HL-60/S4 treated with retinoic acid at 250 ng/mL for 4 days and 3 days (cell line): ENCODE data around the gene SLC35D1.
"Not testable (repeated sequence)": the region's sequence is repeated elsewhere in the genome, so short reads cannot be mapped to it uniquely, and the experiment has no call there.

Experiments
- in situ Hi-C: fragments of 300-500 bp; cut with MboI; formaldehyde crosslinking; loops from 2 replicates; pipeline ENCODE4 v1.7.0; 2022; ENCODE audit warnings: low sequenced_read_pairs

SLC35D1 gene

GRCh38 chr1:67053785-67054772 lies at the start of gene SLC35D1:
Gene SLC35D1, minus strand, starts transcription at chr1:67054148. Its CDS starts 135 bp downstream, at chr1:67054013.
- in situ Hi-C loops = no loop called here

GRCh38 chr1:67103548-67103947 lies 49.6 kb upstream of the SLC35D1 start:
- in situ Hi-C loops = no loop called here

- in situ Hi-C loops = no loop called here
Measured at GRCh38 chr1:67100833-67101232, 46.9 kb upstream of the SLC35D1 start.

- in situ Hi-C loops = no loop called here
Measured at GRCh38 chr1:67097305-67097704, 43.4 kb upstream of the SLC35D1 start.

- in situ Hi-C loops = no loop called here
Measured at GRCh38 chr1:67094191-67094590, 40.2 kb upstream of the SLC35D1 start.

- in situ Hi-C loops = no loop called here
Measured at GRCh38 chr1:67089685-67090208, 35.8 kb upstream of the SLC35D1 start.

GRCh38 chr1:67088440-67088839 lies 34.5 kb upstream of the SLC35D1 start:
- in situ Hi-C loops = no loop called here

GRCh38 chr1:67085326-67085725 lies 31.4 kb upstream of the SLC35D1 start:
- in situ Hi-C loops = no loop called here

- in situ Hi-C loops = no loop called here
Measured at GRCh38 chr1:67084765-67085318, 30.9 kb upstream of the SLC35D1 start.

GRCh38 chr1:67078291-67078690 lies 24.3 kb upstream of the SLC35D1 start:
- in situ Hi-C loops = no loop called here

- in situ Hi-C loops = no loop called here
Measured at GRCh38 chr1:67077593-67077992, 23.6 kb upstream of the SLC35D1 start.

GRCh38 chr1:67072749-67073148 lies 18.8 kb upstream of the SLC35D1 start:
- in situ Hi-C loops = no loop called here

- in situ Hi-C loops = not testable (repeated sequence)
Measured at GRCh38 chr1:67067655-67068054, 13.7 kb upstream of the SLC35D1 start.

GRCh38 chr1:67062412-67062811 lies 8.5 kb upstream of the SLC35D1 start:
- in situ Hi-C loops = no loop called here

GRCh38 chr1:67061266-67061665 lies 7.3 kb upstream of the SLC35D1 start:
- in situ Hi-C loops = no loop called here

- in situ Hi-C loops = no loop called here
Measured at GRCh38 chr1:67060811-67061218, 6.9 kb upstream of the SLC35D1 start.

GRCh38 chr1:67059346-67059745 lies 5.4 kb upstream of the SLC35D1 start:
- in situ Hi-C loops = no loop called here

GRCh38 chr1:67058761-67059160 lies 4.8 kb upstream of the SLC35D1 start:
- in situ Hi-C loops = no loop called here

- in situ Hi-C loops = no loop called here
Measured at GRCh38 chr1:67058242-67058641, 4.3 kb upstream of the SLC35D1 start.

- in situ Hi-C loops = no loop called here
Measured at GRCh38 chr1:67053535-67053784, 488 bp downstream of the SLC35D1 start.

- in situ Hi-C loops = no loop called here
Measured at GRCh38 chr1:67052741-67053534, 1.0 kb downstream of the SLC35D1 start.
